Measurements from ENCODE around the gene FAT4.

DNA sequence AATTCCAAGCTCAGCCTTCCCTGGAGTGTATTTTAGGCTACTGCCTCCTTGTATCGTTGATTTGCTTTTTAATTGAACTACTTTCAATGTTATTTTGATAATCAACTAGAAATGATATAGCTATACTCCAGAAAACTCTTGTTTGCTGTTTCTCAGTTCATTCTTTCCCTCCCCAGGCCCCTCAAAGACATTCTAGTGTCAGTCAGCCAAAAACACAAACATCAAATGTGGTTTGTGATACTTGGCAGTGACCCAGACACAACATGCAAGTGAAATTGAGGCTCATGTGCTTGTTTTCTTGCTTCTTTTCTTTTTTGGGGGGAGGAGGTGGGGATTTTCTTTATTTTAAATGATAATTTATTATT lies 7.6 kb downstream of the FAT4 start:
- TF ChIP-seq ZNF274 (IDR thresholded peaks at IDR 0.05; ENCODE audit: low read depth, low read length), result no peak
- TF ChIP-seq SUZ12 (IDR thresholded peaks at IDR 0.05; ENCODE audit: extremely low read depth, insufficient read depth, insufficient read length), result no peak
- no peak for TF ChIP-seq YY1 (IDR thresholded peaks at IDR 0.05; ENCODE audit: insufficient read depth, insufficient read length)
